TTC549 (cell line): ENCODE measurements around the gene RHOT1.
"Not testable (repeated sequence)": the region's sequence is repeated elsewhere in the genome, so short reads cannot be mapped to it uniquely, and the experiment has no call there.

Source experiments
- FAIRE-seq: peaks from 2 replicates; lab custom pipeline; 2012; peaks lifted over from hg19 to GRCh38; lab: Jason Lieb, UNC

The RHOT1 gene

GRCh38 chr17:32159586-32160438 is 17.5 kb downstream of the RHOT1 start:
- no peak for FAIRE-seq

DNA sequence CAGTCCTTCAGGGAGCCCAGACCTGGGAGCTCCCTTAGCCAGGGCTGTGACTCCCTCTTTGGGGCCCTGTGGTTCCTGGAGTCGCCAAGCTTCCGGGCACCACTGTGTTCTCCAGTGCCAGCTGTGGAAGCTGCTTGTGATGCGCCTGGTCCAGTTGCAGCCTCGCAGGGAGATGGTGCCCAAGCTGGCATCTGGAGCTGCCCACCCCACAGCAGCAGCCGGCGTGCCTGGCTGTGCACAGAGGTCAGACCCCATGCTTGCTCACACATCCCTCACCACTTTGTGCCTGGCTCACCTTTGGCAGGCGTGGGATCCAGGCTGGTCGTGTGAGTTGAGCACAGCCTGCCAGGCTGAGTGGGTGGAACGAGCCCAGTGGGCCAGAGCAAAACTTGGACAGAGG is 18.2 kb downstream of the RHOT1 start:
- FAIRE-seq, result no peak

DNA sequence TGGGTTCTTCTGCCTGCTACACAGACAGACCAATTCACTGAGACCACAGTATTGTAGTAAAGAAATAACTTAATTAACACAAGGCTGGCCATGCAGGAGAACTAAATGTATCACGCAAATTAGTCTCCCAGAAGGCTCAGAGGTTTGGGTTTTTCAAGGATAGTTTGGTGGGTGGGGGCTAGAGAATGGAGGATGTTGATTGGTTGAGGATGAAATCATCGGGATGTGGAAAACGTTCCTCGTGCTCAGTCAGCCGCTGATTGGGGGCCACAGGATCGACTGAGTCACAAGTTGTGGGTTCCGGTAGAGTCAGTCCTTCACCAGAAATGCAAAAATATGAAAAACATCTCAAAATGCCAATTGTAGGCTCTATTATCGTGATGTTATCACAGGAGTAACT is 18.7 kb downstream of the RHOT1 start:
- FAIRE-seq, result no peak

DNA sequence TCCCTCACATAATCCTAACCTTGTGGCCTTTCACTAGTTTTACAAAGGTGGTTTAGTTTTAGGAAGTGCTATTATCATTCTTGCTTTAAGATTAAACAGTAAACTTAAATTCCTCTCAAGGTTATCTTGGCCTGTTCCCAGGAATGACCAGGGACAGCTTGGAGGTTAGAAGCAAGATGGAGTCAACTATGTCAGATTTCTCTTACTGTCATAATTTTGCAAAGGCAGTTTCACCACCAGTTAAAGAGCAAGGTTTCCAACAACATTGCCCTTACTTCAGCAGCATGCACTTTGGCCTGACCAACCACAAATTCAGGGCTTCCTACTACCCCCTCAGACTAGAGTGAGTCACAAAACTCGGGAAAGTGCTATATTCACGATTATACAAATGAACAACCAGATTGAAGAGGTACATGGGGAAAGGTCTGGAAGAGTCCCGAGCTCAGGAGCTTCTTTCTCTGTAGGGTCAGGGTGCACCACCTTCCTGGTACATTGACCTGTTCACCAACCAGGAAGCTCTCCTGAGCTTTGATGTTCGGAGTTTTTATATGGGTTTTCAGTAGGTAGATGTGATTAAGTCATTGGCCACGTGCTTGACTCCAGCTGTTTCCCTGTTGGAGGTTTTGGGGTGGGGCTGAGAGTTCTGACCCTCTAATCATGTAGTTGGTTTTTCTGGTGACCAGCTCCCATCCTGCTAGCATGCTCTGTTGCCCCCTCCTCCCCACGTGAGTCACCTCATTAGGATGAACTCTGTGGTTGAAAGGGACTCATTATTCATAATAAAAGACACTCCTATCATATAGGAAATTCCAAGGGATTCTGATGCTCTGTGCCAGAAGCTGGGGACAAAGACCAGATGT is 19.4 kb downstream of the RHOT1 start:
- FAIRE-seq, result no peak

DNA sequence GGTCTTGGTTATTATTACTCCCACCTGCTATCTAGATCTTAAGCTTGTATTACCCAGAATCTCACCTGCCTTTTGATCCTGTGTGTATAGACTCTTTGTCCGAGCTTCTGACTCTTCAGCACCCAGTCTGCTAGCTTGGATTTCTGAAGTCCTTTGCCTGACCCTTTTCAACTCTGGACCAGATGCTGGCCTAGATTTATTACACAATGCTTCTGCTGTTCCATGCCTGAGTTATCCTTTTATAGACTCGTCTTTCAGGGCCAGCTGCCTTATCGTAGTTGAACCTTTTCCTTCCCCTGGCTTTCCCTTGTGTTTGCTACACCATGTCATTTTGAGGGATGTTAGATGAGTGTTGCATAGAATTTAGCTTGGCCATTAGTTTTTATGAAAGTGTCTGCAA is 32.6 kb downstream of the RHOT1 start:
- FAIRE-seq, result no peak

GRCh38 chr17:32178679-32179078 is 36.4 kb downstream of the RHOT1 start:
- not testable (repeated sequence) for FAIRE-seq

GRCh38 chr17:32179103-32179502 is 36.8 kb downstream of the RHOT1 start:
- FAIRE-seq, result not testable (repeated sequence)

DNA sequence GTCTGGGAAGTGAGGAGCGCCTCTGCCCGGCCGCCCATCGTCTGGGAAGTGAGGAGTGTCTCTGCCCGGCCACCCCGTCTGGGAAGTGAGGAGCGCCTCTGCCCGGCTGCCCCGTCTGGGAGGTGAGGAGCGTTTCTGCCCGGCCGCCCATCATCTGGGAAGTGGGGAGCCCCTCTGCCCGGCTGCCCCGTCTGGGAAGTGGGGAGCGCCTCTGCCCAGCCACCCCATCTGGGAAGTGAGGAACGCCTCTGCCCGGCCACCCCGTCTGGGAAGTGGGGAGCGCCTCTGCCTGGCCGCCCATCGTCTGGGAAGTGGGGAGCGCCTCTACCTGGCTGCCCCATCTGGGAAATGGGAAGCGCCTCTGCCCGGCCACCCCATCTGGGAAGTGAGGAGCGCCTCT is 37.2 kb downstream of the RHOT1 start:
- FAIRE-seq, result not testable (repeated sequence)

GRCh38 chr17:32180262-32180661 is 38.0 kb downstream of the RHOT1 start:
- not testable (repeated sequence) for FAIRE-seq

DNA sequence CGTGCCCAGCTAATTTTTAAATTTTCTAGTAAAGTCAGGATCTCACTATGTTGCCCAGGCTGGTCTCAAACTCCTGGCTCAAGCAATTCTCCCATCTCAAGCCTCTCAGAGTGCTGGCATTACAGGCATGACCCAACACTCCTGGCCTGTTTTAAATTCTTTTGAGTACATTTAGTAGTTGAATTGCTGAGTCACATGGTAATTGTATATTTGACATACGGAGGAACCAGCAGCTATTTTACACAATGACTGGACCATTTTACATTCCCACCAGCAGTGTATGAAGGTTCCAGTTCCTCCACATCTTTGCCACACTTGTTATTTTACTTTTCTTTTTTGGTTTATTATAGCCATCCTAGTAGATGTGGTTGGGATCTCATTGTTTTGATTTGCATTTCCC is 43.6 kb downstream of the RHOT1 start:
- FAIRE-seq, result no peak

DNA sequence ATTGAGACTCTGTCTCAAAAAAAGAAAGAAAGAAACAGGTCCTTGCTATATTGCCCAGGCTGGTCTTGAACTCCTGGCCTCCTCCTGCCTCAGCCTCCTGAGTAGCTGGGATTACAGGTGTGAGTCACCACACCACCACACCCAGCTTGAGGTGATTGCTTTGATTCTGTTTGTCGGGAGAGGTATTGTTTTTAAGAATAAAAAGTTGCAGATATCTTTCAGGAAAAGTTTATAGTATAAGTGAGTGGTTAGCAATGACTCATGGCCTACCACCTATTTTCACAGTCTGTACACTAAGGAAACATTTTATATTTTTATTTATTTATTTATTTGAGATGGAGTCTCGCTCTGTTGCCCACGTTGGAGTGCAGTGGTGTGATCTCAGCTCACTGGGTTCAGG is 45.0 kb downstream of the RHOT1 start:
- no peak for FAIRE-seq

- FAIRE-seq, result no peak
Observed at GRCh38 chr17:32189343-32189742, 47.0 kb downstream of the RHOT1 start.

- no peak for FAIRE-seq
Observed at GRCh38 chr17:32191306-32191705, 49.0 kb downstream of the RHOT1 start.

- FAIRE-seq, result no peak
Observed at GRCh38 chr17:32192379-32192778, 50.1 kb downstream of the RHOT1 start.

- FAIRE-seq, result no peak
Observed at GRCh38 chr17:32197987-32198386, 55.7 kb downstream of the RHOT1 start.

DNA sequence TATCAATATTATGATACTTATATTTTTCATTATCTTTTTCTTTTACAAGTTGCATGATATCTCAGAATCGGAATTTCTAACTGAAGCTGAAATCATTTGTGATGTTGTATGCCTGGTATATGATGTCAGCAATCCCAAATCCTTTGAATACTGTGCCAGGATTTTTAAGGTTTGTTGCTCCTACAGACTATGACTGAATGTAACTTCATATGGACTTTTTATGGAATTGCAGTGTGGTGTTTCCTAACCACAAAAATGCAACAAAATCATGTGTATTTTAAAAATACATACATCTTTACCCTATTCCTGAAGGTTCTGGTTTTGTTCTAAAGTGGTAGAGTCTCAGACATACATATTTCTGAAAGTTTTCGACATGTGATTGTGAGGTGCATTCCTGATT is 64.6 kb downstream of the RHOT1 start:
- no peak for FAIRE-seq

GRCh38 chr17:32208436-32208835 is 66.1 kb downstream of the RHOT1 start:
- FAIRE-seq, result no peak

- FAIRE-seq, result no peak
Observed at GRCh38 chr17:32209608-32210007, 67.3 kb downstream of the RHOT1 start.

GRCh38 chr17:32211671-32212070 is 69.4 kb downstream of the RHOT1 start:
- no peak for FAIRE-seq

DNA sequence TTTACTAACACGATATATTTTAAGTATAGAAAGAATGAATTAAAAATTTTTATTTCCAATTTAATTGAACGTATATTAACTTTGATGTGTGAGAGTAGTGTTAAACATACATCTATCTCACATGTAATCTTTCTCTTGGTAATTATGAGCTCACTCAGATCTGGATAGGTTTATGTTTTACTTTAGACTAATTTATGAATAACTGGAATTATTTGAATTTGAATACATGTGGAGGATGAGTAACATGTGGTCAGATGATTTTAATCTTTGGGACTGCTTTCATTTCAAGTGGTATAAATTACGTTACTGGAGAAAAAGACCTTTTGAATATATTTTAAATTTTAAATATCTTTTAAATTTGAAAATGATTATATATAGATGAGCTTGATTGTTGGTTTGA is 73.4 kb downstream of the RHOT1 start:
- peak; percentile 31 for FAIRE-seq

- no peak for FAIRE-seq
Observed at GRCh38 chr17:32222621-32223020, 80.3 kb downstream of the RHOT1 start.

GRCh38 chr17:32223703-32224102 is 81.4 kb downstream of the RHOT1 start:
- no peak for FAIRE-seq

DNA sequence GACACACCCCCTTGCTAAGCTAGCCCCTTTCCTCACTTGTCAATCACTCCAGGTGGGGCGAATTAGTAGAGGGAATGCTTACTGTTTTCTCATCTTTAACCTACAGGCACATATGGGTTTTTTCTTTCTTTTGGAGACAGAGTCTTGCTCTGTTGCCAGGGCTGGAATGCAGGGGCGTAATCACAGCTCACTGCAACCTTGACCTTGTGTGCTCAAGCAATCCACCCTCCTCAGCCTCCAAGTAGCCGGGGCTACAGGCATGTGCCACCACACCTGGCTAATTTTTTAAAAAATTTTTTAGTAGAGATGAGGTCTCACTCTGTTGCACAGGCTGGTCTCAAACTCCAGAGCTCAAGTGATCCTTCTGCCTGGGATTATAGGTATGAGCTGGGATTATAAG is 84.6 kb downstream of the RHOT1 start:
- FAIRE-seq, result no peak
